SH-SY5Y (cell line): Measurements from ENCODE around the gene B3GAT1.

Source experiments
- GATA2 ChIP-seq: IDR thresholded peaks from 2 replicates; pipeline ENCODE4 v1.6.1; 2011; ENCODE audit warnings: mild to moderate bottlenecking, low read depth, low read length
- GATA3 ChIP-seq: IDR thresholded peaks from 2 replicates; pipeline ENCODE4 v1.6.1; 2011; ENCODE audit warnings: low read depth, mild to moderate bottlenecking, low read length, moderate library complexity

GRCh38 chr11:134390706-134391569 is 21.1 kb downstream of the B3GAT1 start:
- no peak for TF ChIP-seq GATA3
- TF ChIP-seq GATA2, result no peak
